SK-N-SH (cell line): ENCODE measurements around the gene RAD51B.

Experiments
- CTCF ChIP-seq: fragments of 200-600 bp; sonication (generic); IDR thresholded peaks from 2 replicates; pipeline ENCODE4 v1.6.1; 2017; ENCODE audit warnings: antibody characterized with exemption, mild to moderate bottlenecking, moderate library complexity
- FOXJ3 ChIP-seq: sonication (generic); formaldehyde crosslinking; IDR thresholded peaks from 2 replicates; pipeline ENCODE4 v1.5.1; 2020; ENCODE audit warnings: mild to moderate bottlenecking, missing genetic modification reagents
- MEF2A ChIP-seq: IDR thresholded peaks from 2 replicates; pipeline ENCODE4 v1.4.0; 2012; ENCODE audit warnings: low read depth, borderline replicate concordance
- NFIC ChIP-seq: IDR thresholded peaks from 2 replicates; pipeline ENCODE4 v1.4.0; 2012; ENCODE audit warnings: borderline replicate concordance
- PBX3 ChIP-seq: IDR thresholded peaks from 2 replicates; pipeline ENCODE4; 2012
- POLR2AphosphoS5 ChIP-seq: IDR thresholded peaks from 2 replicates; pipeline ENCODE4 v1.6.1; 2012; ENCODE audit warnings: low read depth, low read length
- RAD21 ChIP-seq: IDR thresholded peaks from 2 replicates; pipeline ENCODE4 v1.6.1; 2012; ENCODE audit warnings: mild to moderate bottlenecking, low read length
- RFX5 ChIP-seq: IDR thresholded peaks from 2 replicates; pipeline ENCODE4 v1.6.1; 2012; ENCODE audit warnings: mild to moderate bottlenecking, improper control_type of control experiment, low read length
- SMC3 ChIP-seq: IDR thresholded peaks from 2 replicates; pipeline ENCODE4 v1.6.1; 2012; ENCODE audit warnings: low read depth, low read length, improper control_type of control experiment
- USF1 ChIP-seq: IDR thresholded peaks from 2 replicates; pipeline ENCODE4 v1.4.0; 2012; ENCODE audit warnings: low read depth, borderline replicate concordance
- USF2 ChIP-seq: fragments of 150-350 bp; IDR thresholded peaks from 2 replicates; pipeline ENCODE4 v1.6.1; 2017; ENCODE audit warnings: antibody characterized with exemption, low read length, low read depth, borderline replicate concordance
- YY1 ChIP-seq: IDR thresholded peaks from 2 replicates; pipeline ENCODE4 v1.4.0; 2012; ENCODE audit warnings: low read depth, mild to moderate bottlenecking

GRCh38 chr14:68668531-68668930, 849.0 kb downstream of the RAD51B start:
- no peak for TF ChIP-seq MEF2A
- TF ChIP-seq YY1: no peak
- TF ChIP-seq RAD21: no peak
- no peak for TF ChIP-seq CTCF
- TF ChIP-seq NFIC: no peak
- TF ChIP-seq USF1: no peak
- no peak for TF ChIP-seq FOXJ3 (CRISPR knock-in tag)
- no peak for TF ChIP-seq USF2
- TF ChIP-seq RFX5: no peak
- no peak for TF ChIP-seq POLR2AphosphoS5
- TF ChIP-seq PBX3: no peak
- TF ChIP-seq SMC3: no peak
